Activated gamma-delta T cell treated with Interleukin-2 at 50 U/mL for 16 hours (primary cell): Measurements from ENCODE around the gene SAMD9L.
"Not testable (repeated sequence)": the region's sequence is repeated elsewhere in the genome, so short reads cannot be mapped to it uniquely, and the experiment has no call there.

Experiments
- DNase-seq: peaks from one replicate; pipeline ENCODE4 v3.0.0-alpha.2; 2020

Gene SAMD9L

GRCh38 chr7:93145354-93145753 lies 2.8 kb downstream of the SAMD9L start:
- DNase-seq, result no peak

DNA sequence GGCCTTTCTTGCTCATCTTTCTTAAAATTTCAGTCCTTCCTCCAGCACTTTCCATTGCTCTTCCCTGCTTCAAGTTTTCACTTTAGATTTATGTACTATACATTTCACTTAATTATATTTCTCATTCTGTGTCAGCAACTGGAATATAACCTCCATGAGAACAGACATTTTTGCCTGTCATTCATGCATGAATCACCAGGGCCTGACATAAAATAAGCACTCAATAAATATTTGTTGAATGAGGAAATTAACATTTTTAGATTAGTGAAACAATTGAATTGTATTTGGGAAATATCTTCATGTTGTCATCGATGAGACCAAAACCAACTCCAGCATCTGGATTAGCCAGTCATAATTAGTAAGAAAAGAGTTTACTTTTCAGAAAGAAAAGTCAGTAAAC lies 6.1 kb downstream of the SAMD9L start:
- no peak for DNase-seq

- DNase-seq, result no peak
Observed at GRCh38 chr7:93140582-93141191, 7.5 kb downstream of the SAMD9L start.

- no peak for DNase-seq
Observed at GRCh38 chr7:93138576-93138975, 9.6 kb downstream of the SAMD9L start.

DNA sequence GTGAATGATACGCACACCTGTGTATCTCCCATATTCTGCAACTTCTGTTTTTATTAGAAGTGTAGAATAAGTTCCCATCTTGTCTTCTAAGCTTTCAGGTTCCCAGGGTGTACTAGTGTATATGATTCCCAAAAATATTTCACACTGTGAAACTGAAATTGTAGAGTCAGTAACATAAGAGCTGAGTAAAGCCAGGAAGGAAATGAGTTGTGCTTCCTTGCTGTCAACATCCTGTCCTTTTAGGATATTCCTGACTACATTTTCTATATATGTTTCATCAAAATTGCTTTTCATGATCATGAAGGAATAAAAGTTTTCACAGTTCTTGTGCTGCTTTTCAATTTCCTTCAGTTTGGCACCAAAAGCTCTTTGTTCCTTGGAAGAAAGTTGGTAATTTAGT lies 15.2 kb downstream of the SAMD9L start:
- DNase-seq, result no peak

GRCh38 chr7:93132216-93132615 lies 16.0 kb downstream of the SAMD9L start:
- DNase-seq, result no peak

GRCh38 chr7:93126954-93127353 lies 21.2 kb downstream of the SAMD9L start:
- DNase-seq, result not testable (repeated sequence)

DNA sequence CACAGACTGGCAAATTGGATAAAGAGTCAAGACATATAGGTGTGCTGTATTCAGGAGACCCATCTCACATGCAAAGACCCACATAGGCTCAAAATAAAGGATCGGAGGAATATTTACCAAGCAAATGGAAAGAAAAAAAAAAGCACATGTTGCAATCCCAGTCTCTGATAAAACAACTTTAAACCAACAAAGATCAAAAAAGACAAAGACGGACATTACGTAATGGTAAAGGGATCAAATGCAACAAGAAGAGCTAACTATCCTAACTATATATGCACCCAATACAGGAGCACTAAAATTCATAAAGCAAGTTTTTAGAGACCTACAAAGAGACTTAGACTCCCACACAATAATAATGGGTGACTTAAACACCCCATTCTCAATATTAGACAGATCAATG lies 24.7 kb downstream of the SAMD9L start:
- DNase-seq, result not testable (repeated sequence)

DNA sequence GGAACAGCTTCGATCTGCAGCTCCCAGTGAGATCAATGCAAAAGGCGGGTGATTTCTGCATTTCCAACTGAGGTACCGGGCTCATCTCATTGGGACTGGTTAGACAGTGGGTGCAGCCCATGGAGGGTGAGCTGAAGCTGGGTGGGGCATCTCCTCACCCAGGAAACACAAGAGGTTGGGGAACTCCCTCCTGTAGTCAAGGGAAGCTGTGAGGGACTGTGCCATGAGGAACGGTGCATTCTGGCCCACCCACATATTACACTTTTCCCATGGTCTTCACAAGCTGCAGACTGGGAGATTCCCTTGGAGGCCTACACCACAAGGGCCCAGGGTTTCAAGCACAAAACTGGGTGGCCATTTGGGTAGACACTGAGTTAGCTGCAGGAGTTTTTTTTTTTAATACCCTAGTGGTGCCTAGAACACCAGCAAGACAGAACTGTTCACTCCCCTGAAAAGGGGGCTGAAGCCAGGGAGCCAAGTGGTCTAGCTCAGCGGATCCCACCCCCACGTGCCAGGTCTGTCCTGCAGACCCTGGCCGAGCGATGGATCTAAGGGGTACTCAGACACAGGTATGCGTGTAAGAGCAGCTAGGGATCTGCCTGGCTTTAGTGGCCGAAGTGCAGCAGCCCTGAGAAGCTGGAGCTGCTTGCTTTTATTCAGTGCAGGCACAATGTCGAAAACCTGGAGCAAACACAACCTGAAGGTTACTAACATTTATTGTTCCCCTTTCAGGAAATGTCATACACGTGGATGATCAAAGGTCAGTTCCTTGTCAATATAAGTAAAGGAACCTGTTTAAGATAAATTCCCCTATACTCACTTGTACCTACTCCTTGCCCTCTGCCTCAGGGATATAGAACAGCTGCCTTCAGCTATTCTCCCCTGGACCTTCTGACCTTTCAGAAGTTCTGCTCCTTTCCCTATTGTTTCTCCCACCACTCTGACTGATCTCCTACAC lies 27.3 kb downstream of the SAMD9L start:
- no peak for DNase-seq

GRCh38 chr7:93119191-93119905 lies 28.8 kb downstream of the SAMD9L start:
- DNase-seq, result no peak

- DNase-seq, result peak; percentile 48
Observed at GRCh38 chr7:93117852-93118530, 30.2 kb downstream of the SAMD9L start, which contains the start of gene SAMD9. SAMD9 (minus strand) TSS chr7:93117979; CDS start chr7:93106097, 11,882 bp downstream.

DNA sequence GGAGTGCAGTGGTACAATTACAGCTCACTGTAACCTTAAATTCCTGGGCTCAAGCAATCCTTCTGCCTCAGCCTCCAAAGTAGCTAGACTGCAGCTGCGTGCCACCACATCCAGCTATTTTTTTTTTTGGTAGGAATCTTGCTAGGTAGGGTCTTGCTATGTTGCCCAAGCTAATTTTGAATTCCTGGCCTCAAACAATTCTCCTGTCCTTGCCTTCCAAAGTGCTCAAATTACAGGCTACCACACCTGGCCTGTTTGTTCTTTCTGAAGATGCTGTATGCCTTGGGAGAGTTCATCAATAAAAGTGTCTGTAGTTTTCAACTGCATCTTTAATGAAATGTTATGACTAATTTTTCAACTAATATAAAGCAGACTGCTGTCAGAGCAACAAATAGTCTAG lies 30.9 kb downstream of the SAMD9L start:
- no peak for DNase-seq

GRCh38 chr7:93115796-93116195 lies 32.4 kb downstream of the SAMD9L start:
- DNase-seq, result no peak

DNA sequence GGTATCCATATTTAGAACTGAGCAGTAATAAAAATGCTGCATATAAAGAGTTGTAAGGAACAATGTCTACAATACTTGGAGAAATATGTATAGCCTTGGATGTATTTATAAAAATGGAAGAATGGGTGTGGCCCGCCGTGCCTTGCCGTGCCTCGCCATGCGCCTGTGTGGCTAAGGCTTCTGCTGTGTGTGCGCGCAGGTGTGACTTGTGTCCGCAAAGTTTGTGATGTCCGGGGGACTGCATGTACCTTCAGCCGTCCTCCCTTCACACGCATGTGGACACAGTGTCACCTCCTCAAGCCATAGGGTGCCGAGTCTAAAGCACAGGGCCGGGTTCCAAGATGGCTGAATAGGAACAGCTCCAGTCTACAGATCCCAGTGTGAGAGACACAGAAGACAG lies 40.2 kb downstream of the SAMD9L start:
- no peak for DNase-seq

DNA sequence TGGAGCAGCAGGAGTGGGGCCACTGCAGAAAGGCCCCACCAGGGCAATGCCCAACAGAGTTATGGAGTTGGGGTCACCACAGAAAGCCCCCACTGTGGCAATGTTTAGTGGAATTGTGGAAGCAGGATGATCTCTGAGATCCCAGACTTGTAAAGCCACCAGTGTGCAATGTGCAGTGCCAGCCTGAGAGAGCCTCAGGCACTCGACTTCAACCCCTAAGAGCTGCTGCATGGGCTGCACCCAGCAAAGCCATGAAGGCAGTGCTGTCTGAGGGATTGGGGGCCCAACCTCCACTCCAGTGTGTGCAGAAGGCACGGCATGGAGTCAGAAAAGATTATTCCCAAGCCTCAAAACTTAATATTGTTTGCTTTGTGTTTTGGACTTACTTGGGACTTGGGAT lies 50.8 kb downstream of the SAMD9L start:
- DNase-seq, result no peak

DNA sequence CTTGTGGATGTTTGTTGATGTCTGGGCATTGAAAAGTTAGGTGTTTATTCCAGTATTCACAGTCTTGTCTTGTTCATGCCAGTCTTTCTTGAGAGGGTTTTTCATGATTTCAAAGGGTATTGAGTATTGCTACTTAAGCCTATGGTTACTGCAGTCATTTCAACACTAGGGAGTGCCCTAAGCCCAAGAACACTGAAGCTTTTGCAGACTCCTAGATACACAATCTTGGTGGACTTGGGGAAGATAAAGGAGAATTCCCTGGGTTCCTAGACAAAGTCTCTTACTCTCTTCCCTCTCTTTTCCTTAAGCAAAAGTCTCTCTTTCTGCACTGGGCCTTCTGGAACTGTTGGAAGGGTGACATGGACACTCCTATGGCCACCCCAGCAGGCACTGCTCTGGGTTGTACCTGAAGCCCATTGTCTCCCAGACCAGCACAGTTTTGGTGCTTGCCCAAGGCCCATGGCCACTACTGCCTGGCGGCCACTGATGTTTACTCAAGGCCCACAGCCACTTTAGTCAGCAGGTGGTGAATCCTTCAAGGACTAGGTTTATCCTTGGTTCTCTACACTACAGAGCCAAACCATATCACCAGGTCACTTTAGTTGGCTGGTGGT lies 55.3 kb downstream of the SAMD9L start:
- DNase-seq, result no peak
